Stomach smooth muscle (tissue), 2 donors: ENCODE data around the gene TSPYL2.

ENCODE experiments used
- H3K27ac ChIP-seq: one replicate; pipeline ENCODE4 v1.7.0; 2013; ENCODE audit warnings: mild to moderate bottlenecking, low read length, inconsistent platforms
- H3K27me3 ChIP-seq, 2 donors: one replicate each; pipeline ENCODE4 v1.7.0; 2013; ENCODE audit warnings: low read length in 2 of 2; ENCODE audit not compliant: insufficient read depth in 2 of 2, control insufficient read depth in 1 of 2
- H3K36me3 ChIP-seq, 2 donors: one replicate each; pipeline ENCODE4 v1.7.0; 2013; ENCODE audit warnings: low read length in 2 of 2; ENCODE audit not compliant: control insufficient read depth in 2 of 2, insufficient read depth in 2 of 2
- H3K4me1 ChIP-seq: one replicate; pipeline ENCODE4 v1.7.0; 2013; ENCODE audit warnings: low read length; ENCODE audit not compliant: control insufficient read depth, insufficient read depth
- H3K4me3 ChIP-seq, 2 donors: one replicate each; pipeline ENCODE4 v1.7.0; 2013; ENCODE audit warnings: low read length in 2 of 2
- H3K9ac ChIP-seq, 2 donors: one replicate each; pipeline ENCODE4 v1.7.0; 2013; ENCODE audit warnings: low read length in 2 of 2, mild to moderate bottlenecking in 1 of 2
- H3K9me3 ChIP-seq, 2 donors: one replicate each; pipeline ENCODE4 v1.7.0; 2013; ENCODE audit warnings: low read length in 2 of 2; ENCODE audit not compliant: control insufficient read depth in 2 of 2
- donor health status: healthy.
- donor health status: Pancreatic carcinoma.

TSPYL2 gene

DNA sequence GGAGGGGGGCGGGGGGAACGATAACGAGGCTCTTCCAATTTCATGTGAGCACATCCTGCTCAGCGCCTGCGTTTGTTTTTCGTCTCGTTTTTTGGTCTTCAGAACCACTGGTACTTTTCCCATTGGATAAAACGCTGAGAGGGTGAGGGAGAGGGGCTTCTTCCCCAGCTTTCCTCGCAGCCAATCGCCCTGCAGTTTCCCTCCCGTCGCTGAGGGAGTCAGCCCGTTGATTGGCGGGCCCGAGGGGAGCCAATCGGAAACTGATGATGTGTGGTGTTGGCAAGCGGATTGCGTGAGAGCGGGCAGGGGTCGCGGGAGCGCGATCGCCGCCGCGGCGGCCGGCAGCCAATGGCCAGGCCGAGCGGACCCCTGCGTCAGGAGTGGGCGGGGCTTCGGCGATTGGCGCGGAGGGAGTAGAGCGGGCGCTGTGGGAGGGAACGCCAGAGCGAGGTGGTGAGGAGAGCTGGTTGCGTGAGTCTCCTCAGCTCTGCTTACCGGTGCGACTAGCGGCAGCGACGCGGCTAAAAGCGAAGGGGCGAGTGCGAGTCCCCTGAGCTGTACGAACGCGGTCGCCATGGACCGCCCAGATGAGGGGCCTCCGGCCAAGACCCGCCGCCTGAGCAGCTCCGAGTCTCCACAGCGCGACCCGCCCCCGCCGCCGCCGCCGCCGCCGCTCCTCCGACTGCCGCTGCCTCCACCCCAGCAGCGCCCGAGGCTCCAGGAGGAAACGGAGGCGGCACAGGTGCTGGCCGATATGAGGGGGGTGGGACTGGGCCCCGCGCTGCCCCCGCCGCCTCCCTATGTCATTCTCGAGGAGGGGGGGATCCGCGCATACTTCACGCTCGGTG lies at the start of gene TSPYL2:
TSS of gene TSPYL2 (plus strand) at position 443 of the 848 bp plus-strand sequence. CDS start at position 575, 132 bp downstream.
- H3K9me3 ChIP-seq: no peaks in the 10 kb centered on the region
- H3K27me3 ChIP-seq: peaks cover 0 to 19% of the 10 kb centered on the region in 2 donors
- H3K9ac ChIP-seq: peak within 1 kb of the TSS; percentile 78 to 87
- peaks cover 31% of the 10 kb centered on the region for H3K4me1 ChIP-seq
- peaks cover 11 to 31% of the 10 kb centered on the region in 2 donors for H3K36me3 ChIP-seq
- peak within 1 kb of the TSS; percentile 79 to 80 for H3K4me3 ChIP-seq
- peak within 1 kb of the TSS; percentile 90 for H3K27ac ChIP-seq

DNA sequence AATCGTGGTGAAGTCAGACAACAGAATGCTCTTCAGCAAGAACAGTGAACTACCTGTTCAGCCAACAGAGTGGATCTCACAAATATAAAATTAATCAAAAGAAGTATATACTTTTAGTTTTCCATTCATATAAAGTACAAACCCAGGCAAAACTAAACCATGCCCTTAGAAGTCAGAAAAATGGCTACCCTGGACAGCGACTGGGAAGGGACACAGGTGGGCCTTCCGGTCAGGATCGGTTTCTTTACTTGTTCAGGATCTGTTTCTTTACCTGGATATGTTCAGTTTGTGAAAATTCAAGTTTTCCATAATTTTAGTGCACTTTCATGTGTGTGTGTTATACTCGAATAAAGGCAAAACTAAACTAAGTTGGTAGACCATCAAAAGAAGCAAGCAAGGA lies 46.0 kb upstream of the TSPYL2 start:
- no peaks in the 10 kb centered on the region for H3K36me3 ChIP-seq
- peaks cover 0 to 5% of the 10 kb centered on the region in 2 donors for H3K9me3 ChIP-seq
- H3K27ac ChIP-seq: no peak overlapping the region
- H3K4me1 ChIP-seq: no peaks in the 10 kb centered on the region
- no peak overlapping the region for H3K9ac ChIP-seq
- peaks cover 0 to 12% of the 10 kb centered on the region in 2 donors for H3K27me3 ChIP-seq
- no peak overlapping the region for H3K4me3 ChIP-seq

DNA sequence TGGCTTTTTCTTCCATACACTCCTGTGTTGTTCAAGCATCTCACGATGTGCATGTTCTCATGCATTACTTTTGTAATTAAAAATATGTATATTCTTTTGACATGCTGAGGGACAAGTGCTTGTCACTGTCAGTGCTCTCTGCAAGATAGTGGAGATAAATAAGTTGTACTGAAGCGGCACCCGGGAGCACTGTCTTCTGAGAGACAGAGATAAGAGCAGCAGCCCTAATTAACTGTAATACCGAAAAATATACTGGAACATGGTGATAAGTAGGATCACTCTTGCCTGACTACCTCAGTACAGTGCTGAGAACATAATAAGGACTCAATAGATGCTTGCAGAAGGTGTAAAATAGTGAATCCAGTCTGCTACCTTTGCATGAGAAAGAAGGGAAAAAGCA lies 42.9 kb upstream of the TSPYL2 start:
- H3K36me3 ChIP-seq: no peaks in the 10 kb centered on the region
- H3K27me3 ChIP-seq: peaks cover 0 to 9% of the 10 kb centered on the region in 2 donors
- no peaks in the 10 kb centered on the region for H3K4me1 ChIP-seq
- no peak overlapping the region for H3K9ac ChIP-seq
- no peak overlapping the region for H3K4me3 ChIP-seq
- H3K9me3 ChIP-seq: peaks cover 0 to 3% of the 10 kb centered on the region in 2 donors
- H3K27ac ChIP-seq: no peak overlapping the region

DNA sequence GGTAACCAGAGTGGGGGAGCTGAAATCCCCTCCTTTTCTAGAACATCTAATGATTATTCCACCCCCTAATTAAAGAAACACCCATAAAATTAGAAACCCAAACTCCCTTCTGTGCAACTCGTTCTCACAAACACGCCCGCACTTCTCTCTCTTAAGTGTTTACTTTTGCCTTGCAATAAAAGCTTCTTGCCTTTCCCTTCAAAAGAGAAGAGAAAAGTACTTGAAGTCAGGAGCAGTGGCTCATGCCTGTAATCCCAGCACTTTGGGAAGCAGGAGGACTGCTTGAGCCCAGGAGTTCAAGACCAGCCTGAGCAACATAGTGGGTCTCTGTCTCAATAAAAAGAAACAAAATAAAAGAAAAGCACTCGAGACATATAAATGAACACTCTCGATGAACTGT lies 37.2 kb upstream of the TSPYL2 start:
- Histone ChIP-seq H3K9ac (no peak overlapping the region), H3K4me3 (no peak overlapping the region), H3K36me3 (no peaks in the 10 kb centered on the region), H3K4me1 (peaks cover 7% of the 10 kb centered on the region), H3K9me3 (no peaks in the 10 kb centered on the region), H3K27me3 (peaks cover 0 to 11% of the 10 kb centered on the region in 2 donors), H3K27ac (no peak overlapping the region)

DNA sequence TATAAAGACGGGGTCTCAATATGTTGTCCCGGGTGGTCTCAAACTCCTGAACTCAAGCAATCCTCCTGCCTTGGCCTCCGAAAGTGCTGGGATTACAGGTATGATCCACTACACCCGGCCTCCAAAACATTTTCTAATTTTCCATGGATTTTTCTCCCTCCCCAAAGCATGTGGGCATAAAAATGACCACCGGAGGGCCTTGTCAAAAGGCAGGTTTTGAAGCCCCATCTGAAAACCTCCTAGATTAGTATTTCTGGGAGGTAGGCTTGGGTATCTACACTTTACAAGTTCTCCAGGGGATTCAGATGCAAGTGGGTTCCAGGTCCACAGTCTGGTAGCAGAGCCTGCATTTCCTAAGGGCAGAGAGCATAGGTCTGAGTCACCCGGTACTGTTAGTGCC lies 34.9 kb upstream of the TSPYL2 start:
- Histone ChIP-seq H3K4me3 (no peak overlapping the region), H3K9ac (no peak overlapping the region)

DNA sequence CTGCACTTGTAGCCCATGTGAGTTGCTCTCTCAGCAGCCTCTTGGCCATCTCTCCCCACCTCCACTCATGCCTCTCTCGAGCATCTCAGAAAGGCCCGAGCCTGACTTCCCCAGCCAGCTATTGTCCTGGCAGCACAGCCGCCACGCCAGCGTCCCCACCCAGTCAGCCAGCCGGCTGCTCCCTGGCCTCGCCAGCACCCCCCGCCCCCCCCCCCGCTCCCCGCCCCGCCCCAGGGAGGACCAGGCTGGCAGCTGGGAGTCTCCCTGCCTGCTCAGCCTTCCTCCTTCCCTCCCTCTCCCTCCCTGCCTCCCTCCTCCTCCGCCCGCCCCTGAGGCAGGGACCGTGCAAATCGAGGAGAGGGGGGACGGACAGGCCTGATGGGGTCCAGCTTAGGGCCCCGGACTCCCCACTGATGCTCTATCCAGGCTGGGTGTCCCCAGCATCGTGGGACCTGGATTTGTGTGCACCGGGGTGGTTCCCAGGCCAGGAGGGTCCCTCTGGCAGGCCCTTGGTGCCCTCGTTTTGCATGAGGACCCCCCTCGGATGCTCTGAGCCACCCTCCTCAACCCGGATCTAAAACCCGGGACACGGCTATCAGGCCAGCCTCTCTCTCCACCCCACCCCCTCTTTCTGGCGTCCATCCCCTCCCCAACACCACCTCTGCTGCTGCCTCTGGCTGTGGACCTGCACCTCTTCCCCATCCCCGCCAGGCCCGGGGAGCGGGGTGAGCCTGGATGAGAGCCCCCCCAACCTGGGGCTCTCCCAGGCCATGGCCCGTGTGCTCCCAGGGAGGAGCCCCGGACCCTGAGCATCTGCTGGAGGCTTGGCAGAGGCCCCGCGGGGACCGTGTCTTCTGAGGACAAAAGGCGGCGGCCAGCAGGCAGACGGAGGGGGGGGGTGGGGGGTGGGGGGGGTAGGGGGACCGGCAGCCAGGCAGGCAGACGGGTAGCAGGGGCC lies 33.7 kb upstream of the TSPYL2 start, which contains the start of gene GPR173:
TSS of gene GPR173 (plus strand) at position 621 of the 958 bp plus-strand sequence. CDS start 27,833 bp downstream, outside the sequence.
- no peak within 1 kb of the TSS for H3K27ac ChIP-seq

More for the DNA sequence above, 34.9 kb upstream of the TSPYL2 start:
- H3K36me3 ChIP-seq: no peaks in the 10 kb centered on the region
- peaks cover 0 to 19% of the 10 kb centered on the region in 2 donors for H3K27me3 ChIP-seq
- H3K4me1 ChIP-seq: peaks cover 10% of the 10 kb centered on the region
- no peak overlapping the region for H3K27ac ChIP-seq
- H3K9me3 ChIP-seq: no peaks in the 10 kb centered on the region

DNA sequence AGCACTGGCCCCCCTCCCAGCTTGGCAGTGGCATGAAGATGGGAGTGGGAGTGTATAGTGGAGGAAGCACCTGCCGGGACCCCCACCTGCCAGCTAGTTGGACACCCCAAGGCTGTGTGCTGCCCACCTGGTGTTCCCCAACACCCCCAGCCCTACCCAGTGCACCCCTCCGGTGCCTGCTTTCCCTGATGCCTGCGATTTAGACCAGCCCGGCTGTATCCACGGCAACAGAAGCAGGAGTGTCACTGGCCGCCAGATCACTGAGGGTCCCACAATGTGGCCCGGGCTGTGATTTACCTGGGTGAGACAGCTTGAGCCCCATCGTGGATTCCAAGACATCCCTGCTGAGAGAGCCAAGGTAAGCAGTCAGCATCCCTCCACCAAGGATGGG lies 33.0 kb upstream of the TSPYL2 start:
- peaks cover 0 to 17% of the 10 kb centered on the region in 2 donors for H3K27me3 ChIP-seq
- H3K9me3 ChIP-seq: no peaks in the 10 kb centered on the region
- H3K4me3 ChIP-seq: peak overlapping the region; percentile 49 to 72
- H3K27ac ChIP-seq: no peak overlapping the region
- H3K4me1 ChIP-seq: peaks cover 10% of the 10 kb centered on the region
- H3K36me3 ChIP-seq: no peaks in the 10 kb centered on the region
- H3K9ac ChIP-seq: peak overlapping the region in 1 of 2 donors; percentile 21

More for the DNA sequence above, 33.7 kb upstream of the TSPYL2 start, which contains the start of gene GPR173:
- H3K36me3 ChIP-seq: no peaks in the 10 kb centered on the region
- H3K4me3 ChIP-seq: peak within 1 kb of the TSS; percentile 55 to 72
- H3K9ac ChIP-seq: peak within 1 kb of the TSS; percentile 21 to 60
- peaks cover 10% of the 10 kb centered on the region for H3K4me1 ChIP-seq
- no peaks in the 10 kb centered on the region for H3K9me3 ChIP-seq
- H3K27me3 ChIP-seq: peaks cover 0 to 19% of the 10 kb centered on the region in 2 donors

DNA sequence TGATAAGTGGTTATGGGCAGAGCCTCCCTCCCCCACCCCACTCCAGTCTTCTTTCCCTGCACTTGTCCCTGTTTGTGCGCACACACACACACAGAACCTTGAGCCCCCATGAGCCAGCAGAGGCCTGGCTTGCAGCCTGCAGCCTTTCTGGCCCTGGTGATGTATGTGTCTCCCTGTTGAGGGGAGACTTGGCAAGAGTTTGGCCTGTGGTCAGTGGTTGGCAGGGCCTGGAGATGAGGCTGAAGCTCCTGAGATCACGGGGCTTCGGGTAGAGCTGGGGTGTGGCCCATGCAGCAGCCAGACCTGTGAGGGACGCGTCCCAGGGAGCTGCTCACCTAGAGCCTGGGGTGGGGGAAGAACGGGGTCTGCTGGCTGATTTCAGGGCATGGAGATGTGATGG lies 31.3 kb upstream of the TSPYL2 start:
- Histone ChIP-seq H3K27me3 (peaks cover 0 to 25% of the 10 kb centered on the region in 2 donors), H3K4me1 (peaks cover 10% of the 10 kb centered on the region), H3K27ac (no peak overlapping the region), H3K9me3 (no peaks in the 10 kb centered on the region), H3K36me3 (no peaks in the 10 kb centered on the region), H3K4me3 (no peak overlapping the region), H3K9ac (no peak overlapping the region)

DNA sequence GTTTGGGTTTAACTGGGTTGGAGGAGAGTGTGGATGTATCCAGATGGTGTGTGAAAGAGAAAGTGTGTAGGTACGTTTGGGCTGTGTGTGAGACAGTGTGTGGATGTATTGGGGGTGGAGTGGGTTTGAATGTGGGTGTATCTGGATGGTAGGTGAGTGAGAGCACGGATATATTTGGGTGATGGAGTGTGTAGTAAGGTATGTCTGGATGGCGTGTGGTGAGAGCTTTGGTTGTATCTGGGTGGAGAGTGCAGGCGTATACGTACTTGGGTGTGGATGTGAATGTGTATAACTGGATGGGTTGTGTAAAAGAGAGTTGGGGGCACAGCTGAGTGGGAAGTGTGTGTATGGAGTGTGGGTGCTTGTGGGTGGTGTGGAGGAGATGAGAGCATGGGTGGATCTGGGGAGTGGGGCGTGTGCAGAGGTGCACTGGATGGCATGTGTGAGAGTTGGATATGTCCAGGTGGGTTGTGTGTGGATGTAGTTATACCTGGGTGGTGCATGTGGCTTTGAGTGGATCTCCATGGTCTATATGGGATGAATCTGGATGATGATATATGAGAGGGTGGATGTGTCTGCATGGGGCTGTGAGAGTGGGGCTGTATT lies 26.8 kb upstream of the TSPYL2 start:
- Histone ChIP-seq H3K36me3 (peaks cover 0 to 2% of the 10 kb centered on the region in 2 donors), H3K27ac (no peak overlapping the region), H3K9me3 (no peaks in the 10 kb centered on the region), H3K9ac (no peak overlapping the region), H3K4me1 (no peaks in the 10 kb centered on the region), H3K4me3 (no peak overlapping the region), H3K27me3 (peaks cover 0 to 22% of the 10 kb centered on the region in 2 donors)

DNA sequence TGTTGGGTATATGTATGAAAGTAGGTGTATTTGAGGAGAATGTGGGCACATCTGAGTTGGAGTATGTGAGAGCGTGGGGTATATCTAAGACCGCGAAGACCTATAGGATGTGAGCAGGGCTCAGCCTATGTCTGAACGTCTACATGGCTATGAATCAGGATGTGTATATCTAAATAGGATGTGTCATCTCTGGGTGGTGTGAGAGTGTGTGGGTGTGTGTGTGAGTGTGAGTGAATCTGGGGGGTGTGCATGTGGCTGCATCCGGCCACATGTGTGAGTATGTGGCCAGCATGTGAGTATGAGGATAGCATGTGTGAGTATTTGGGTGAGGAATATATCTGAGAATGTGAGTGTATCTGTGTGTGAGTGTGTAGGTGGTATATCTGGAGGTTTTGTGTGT lies 25.9 kb upstream of the TSPYL2 start:
- Histone ChIP-seq H3K4me3 (no peak overlapping the region), H3K36me3 (peaks cover 0 to 2% of the 10 kb centered on the region in 2 donors), H3K9me3 (no peaks in the 10 kb centered on the region), H3K4me1 (no peaks in the 10 kb centered on the region), H3K27ac (no peak overlapping the region), H3K9ac (no peak overlapping the region), H3K27me3 (peaks cover 0 to 18% of the 10 kb centered on the region in 2 donors)
